HTR-8/SVneo (cell line): ENCODE measurements around the gene FGL2.
"Not testable (repeated sequence)": the region's sequence is repeated elsewhere in the genome, so short reads cannot be mapped to it uniquely, and the experiment has no call there.

ENCODE experiments used
- DNase-seq: peaks from one replicate; pipeline ENCODE4 v3.0.0; 2011; ENCODE audit warnings: low spot score, mixed read lengths; ENCODE audit not compliant: insufficient read length
- FAIRE-seq: peaks from 2 replicates; lab custom pipeline; 2011; peaks lifted over from hg19 to GRCh38; lab: Jason Lieb, UNC

Gene FGL2

DNA sequence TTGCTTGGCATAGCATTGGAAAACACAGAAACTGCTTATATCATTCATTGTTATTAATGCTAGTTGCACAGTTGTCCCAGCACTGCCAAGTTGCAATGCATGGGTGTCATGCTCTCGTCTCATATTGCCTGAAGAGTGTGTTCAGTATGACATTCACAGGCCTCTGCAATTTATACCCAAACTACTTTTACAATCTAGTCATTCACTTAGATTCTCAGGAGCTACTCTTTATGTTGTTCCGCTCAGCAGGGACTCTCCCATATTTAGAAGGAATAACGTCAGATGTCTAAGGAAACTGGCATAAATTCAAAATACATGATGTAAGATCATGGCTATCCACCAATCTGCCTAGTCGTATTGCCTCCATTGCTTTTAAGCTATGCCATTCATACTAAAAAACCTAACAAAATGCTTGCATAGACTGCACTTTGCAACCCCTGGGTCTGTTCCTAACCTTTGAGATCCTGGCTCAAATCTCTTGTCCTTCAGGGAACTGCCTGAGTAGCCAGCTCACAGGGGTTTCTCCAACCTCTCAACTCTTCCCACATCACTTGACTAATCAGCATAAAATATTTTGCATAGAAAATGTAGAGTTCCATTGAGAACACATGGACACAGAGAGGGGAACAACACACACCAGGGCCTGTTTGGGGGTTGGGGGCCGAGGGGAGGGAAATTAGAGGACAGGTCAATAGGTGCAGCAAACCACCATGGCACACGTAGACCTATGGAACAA lies 27.0 kb downstream of the FGL2 start:
- not testable (repeated sequence) for DNase-seq, FAIRE-seq

DNA sequence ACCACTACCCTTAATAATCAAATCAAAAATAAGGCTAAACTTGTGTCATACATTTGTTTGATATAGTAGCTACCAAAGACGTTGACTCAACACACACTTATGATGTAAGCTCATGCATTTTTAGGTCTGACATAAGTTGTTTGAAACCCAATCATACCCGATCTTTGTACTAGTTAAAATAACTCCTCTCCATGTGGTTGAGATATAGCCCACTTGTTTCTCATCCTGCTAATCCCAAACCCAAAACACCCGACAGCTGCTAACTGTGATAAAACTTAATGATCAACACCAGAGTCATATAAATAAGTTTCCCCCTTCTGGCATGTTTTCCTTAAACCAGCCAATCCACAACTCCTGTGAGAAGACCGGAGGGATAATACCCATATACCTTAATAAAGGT lies 28.5 kb downstream of the FGL2 start:
- not testable (repeated sequence) for DNase-seq, FAIRE-seq

DNA sequence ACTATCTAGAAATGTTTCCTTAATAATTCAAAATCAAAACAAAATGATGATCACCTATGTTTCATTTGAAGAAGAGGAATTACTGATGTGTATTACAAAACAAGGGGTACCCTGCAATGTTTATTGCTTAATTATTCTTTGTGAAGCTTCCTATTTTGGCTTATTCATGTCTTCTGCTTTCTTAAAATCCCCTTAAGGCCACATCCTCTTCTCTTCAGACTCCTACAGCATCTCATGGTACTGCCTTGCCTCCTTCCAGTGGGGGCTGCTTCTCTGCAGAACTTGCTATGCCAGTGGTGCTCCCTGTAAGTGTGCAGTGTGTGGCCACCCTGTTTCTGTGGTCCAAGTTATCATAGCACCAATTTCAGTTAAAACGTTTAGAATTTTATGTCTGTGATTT lies 42.2 kb downstream of the FGL2 start:
- no peak for DNase-seq
- FAIRE-seq, result no peak

DNA sequence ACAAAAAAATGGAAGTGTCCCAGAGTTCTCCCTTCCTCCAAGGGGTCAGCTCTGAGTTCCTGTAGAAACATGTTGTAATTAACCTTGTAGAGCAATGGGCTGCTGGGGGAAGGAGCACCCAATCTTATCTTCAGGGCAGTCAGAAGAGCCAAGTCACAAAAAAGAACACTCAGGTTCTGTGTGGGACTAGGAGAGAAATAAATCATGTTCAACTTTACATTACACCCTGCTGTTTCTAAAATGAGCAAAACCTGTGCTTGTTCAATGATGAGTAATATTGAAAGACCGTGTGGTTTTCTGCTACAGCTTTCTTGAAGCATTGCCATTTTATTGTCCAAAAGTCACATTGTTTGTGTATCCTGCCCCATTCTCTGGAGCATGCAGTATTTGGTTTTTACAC lies 42.6 kb downstream of the FGL2 start:
- FAIRE-seq, DNase-seq: not testable (repeated sequence)

DNA sequence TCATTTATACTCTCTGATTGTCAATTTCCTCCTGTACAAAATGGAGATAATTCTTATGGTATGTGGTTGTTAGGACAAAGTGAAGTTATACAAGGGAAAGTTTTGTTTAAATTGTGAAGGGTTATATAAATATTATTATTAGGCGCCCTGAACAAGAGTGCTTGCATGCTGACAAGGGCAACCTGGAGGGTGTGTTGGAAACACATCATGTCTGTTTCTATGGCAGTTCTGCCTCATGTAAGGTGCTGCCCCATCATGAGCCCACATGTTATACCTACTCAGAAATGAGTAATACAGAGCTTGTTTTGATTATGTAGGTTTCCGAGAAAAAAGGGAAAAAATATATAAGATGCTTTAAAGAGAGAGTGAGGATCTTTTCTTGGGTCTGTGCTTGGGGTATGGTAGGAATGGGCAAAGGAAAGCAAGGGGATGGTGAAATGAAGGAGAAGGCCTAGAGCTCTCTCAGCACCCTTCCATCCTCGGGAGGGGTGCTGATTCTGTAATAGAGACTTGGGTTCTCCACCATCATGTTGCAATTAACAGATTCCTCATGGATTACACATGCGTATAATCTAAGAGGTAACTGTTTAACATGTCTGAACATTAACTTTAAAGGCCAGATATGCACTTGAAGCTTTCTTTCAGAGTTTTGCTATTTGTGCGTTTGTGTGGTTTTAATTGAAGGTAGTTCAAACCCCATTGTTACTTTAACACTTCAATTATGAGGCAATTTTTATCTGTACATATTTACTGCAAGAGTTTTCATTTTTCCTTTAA lies 43.8 kb downstream of the FGL2 start:
- FAIRE-seq, DNase-seq: not testable (repeated sequence)

DNA sequence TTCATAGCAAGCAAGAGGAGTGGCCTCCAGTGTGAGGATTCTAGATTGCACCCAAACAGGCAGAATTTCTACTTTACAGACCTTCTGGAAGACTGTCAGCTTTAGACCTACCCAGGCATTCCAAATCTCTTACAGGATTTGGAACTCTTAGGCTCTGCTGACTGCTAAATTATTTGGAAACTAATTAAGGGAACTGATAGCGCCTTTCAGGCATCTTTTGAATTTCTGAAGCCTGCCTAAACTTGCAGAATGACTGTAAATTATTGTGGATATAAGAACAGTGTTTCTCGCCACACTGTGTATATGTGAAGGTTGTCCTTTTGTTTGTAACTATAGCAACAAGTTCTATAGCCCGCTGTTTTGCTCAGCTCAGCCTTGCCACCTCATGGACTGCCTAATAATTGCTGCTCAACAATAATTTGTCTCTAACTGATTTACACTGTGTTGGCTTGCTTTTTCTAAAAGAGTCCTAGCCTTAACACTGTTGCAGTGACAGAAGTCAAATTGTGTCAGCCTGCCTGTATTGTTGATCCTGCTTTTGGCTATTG lies 44.6 kb downstream of the FGL2 start:
- not testable (repeated sequence) for FAIRE-seq

DNA sequence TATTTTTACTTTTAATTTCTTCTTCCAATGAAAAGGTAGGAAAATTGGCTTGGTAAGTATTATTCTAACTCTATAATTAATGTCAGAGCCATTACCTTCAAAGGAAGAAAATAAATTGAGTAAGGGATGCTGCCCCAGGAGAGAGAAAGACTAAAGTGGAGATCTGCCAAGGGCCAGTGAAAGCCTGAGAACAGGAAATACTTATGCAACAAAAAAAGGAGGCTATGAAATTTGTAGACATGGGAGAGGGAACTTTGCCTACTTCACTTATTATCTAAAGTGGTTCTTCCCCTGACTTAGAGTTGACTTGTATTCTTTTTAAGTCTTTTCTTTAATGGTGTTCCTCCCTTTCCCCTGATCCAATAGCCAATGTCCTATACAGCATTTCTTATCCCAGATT lies 47.4 kb downstream of the FGL2 start:
- FAIRE-seq, DNase-seq: not testable (repeated sequence)

More for the DNA sequence above, 44.6 kb downstream of the FGL2 start:
- DNase-seq, result not testable (repeated sequence)
